Upper lobe of left lung (tissue), 6 donors: ENCODE measurements around the gene SELENOM. TPM values are rescaled to one million over a fixed set of nuclear protein-coding genes. Genes with fewer than 3 reads are reported as not detected.
A peak's percentile ranks its signal among the peaks of the same experiment; 100 is the strongest.

Experiments
- ATAC-seq, 2 donors: fragments of 200-7000 bp; cut with Tn5 transposase; one replicate each; pipeline ENCODE4 v1.9.1; 2022; ENCODE audit warnings: mild to moderate bottlenecking in 2 of 2, moderate library complexity in 2 of 2; ENCODE audit not compliant: low FRiP score in 2 of 2
- DNase-seq, 2 donors: peaks; one replicate each; pipeline ENCODE4 v3.0.0-alpha.2; 2019 to 2020
- H3K27ac ChIP-seq, 4 donors: fragments of 200-600 bp; sonication (generic); one replicate each; pipeline ENCODE4 v1.5.1; 2016 to 2019
- H3K27me3 ChIP-seq, 4 donors: fragments of 200-600 bp; sonication (generic); one replicate each; pipeline ENCODE4 v1.5.1; 2017 to 2019
- H3K36me3 ChIP-seq, 4 donors: fragments of 200-600 bp; sonication (generic); one replicate each; pipeline ENCODE4 v1.5.1; 2016 to 2019
- H3K4me1 ChIP-seq, 4 donors: fragments of 200-600 bp; sonication (generic); one replicate each; pipeline ENCODE4 v1.5.1; 2018 to 2019
- H3K4me3 ChIP-seq, 4 donors: fragments of 200-600 bp; sonication (generic); one replicate each; pipeline ENCODE4 v1.5.1; 2017 to 2019; ENCODE audit warnings: mild to moderate bottlenecking in 2 of 4, moderate library complexity in 1 of 4
- H3K9me3 ChIP-seq, 4 donors: fragments of 200-600 bp; sonication (generic); one replicate each; pipeline ENCODE4 v1.5.1; 2018 to 2019
- EP300 ChIP-seq, 4 donors: sonication (generic); formaldehyde crosslinking; IDR thresholded peaks; one replicate each; pipeline ENCODE4 v1.5.1; 2017; ENCODE audit warnings: antibody characterized with exemption in 4 of 4, control low read depth in 2 of 4
- POLR2A ChIP-seq, 4 donors: fragments of 450-650 bp; IDR thresholded peaks; one replicate each; pipeline ENCODE4 v1.5.1; 2016 to 2017; ENCODE audit warnings: antibody characterized with exemption in 4 of 4, mild to moderate bottlenecking in 2 of 4
- POLR2AphosphoS5 ChIP-seq, 2 donors: sonication (generic); formaldehyde crosslinking; IDR thresholded peaks; one replicate each; pipeline ENCODE4 v1.5.1; 2017; ENCODE audit warnings: antibody characterized with exemption in 2 of 2
- WGBS, 2 donors: methylation state at CpG; one replicate each; pipeline ENCODE4 v1.1.5; 2017 to 2018; 5-methylcytosine and 5-hydroxymethylcytosine counted together
- total RNA-seq, 6 donors: library from RNA; depleted of rRNA in 4 of 6; stranded (reverse); fragments of >200 nt in 4 of 6; gene quantifications; one replicate each; pipeline versions ENCODE4 v1.1.0 to v1.2.1, GENCODE V29; 2016 to 2021
- TF ChIP-seq, protein P1 (sequence below), 6 experiments: fragments of 450-650 bp in 4 of 6; fragments of 200-600 bp in 2 of 6; sonication (generic) in 2 of 6; IDR thresholded peaks; one replicate each; pipeline ENCODE4 v1.5.1; 2016 to 2019; ENCODE audit warnings: antibody characterized with exemption in 6 of 6
- donor health status: DM: no; HTN: no; CAD: no; lungs with moderate emphysema.
- donor health status: DM: no; HTN: yes; CAD: no; lungs with severe emphysema.

The SELENOM gene
- total RNA-seq, 6 donors from 2014 or later: 51.3 to 154 (median 99.7) TPM

DNA sequence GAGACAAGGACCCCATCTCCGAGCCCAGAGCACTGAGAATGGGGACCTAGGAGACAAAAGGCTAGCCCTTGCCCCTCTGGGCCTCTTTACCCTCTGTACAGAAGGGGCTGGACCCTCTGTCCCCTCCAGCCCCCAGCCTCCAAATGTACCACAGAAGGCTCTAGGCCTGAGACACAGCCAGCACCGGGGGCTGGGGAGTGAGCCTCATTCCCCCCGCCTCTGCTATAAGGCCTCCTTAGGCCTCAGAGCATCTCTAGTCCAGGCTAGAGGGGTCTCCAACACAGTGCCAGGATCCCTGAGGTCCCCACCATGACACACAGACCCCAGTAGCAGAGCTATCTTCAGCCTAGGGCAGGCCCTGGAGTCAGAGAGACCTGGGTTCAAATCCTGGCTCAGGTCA lies 21.4 kb downstream of the SELENOM start:
- WGBS, 2 donors: 92 to 100% methylated on average over 2 to 3 of the region's 3 CpGs
- no peak for ATAC-seq
- DNase-seq: no peak
- TF ChIP-seq POLR2AphosphoS5 (IDR thresholded peaks at IDR 0.05) (no peak), POLR2A (IDR thresholded peaks at IDR 0.05) (no peak), EP300 (IDR thresholded peaks at IDR 0.05) (no peak)
- TF ChIP-seq, protein P1, sequence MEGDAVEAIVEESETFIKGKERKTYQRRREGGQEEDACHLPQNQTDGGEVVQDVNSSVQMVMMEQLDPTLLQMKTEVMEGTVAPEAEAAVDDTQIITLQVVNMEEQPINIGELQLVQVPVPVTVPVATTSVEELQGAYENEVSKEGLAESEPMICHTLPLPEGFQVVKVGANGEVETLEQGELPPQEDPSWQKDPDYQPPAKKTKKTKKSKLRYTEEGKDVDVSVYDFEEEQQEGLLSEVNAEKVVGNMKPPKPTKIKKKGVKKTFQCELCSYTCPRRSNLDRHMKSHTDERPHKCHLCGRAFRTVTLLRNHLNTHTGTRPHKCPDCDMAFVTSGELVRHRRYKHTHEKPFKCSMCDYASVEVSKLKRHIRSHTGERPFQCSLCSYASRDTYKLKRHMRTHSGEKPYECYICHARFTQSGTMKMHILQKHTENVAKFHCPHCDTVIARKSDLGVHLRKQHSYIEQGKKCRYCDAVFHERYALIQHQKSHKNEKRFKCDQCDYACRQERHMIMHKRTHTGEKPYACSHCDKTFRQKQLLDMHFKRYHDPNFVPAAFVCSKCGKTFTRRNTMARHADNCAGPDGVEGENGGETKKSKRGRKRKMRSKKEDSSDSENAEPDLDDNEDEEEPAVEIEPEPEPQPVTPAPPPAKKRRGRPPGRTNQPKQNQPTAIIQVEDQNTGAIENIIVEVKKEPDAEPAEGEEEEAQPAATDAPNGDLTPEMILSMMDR (IDR thresholded peaks at IDR 0.05): no peak
- Histone ChIP-seq H3K36me3 (peaks cover 2 to 38% (median 24%) of the 10 kb centered on the region in 4 donors), H3K4me1 (peaks cover 37 to 51% (median 44%) of the 10 kb centered on the region in 4 donors), H3K9me3 (no peaks in the 10 kb centered on the region), H3K27ac (peak overlapping the region; percentile 90 to 97 (median 94)), H3K4me3 (peak overlapping the region in 1 of 4 donors; percentile 93), H3K27me3 (no peaks in the 10 kb centered on the region)

DNA sequence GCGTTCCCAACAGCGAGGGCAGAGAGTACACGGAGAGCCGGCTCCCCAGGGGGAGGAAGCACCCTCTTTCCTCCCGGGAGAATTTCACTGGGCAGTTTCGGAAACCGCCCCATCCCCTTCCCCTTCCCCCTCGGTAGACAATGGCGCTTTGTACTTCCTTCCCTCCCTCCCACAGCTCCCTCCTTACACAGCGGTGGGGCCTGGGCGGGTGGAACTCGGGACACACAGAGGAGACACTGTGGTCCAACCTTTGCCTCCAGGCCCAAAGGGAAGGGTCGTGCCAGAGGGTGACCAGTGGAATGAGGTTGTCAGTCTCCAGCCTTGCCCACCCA lies 21.9 kb downstream of the SELENOM start:
- Histone ChIP-seq H3K9me3 (no peaks in the 10 kb centered on the region), H3K4me3 (peak overlapping the region; percentile 68 to 93 (median 86)), H3K4me1 (peaks cover 38 to 55% (median 46%) of the 10 kb centered on the region in 4 donors), H3K36me3 (peaks cover 2 to 33% (median 20%) of the 10 kb centered on the region in 4 donors), H3K27me3 (no peaks in the 10 kb centered on the region), H3K27ac (peak overlapping the region; percentile 90 to 97 (median 94))
- no peak for TF ChIP-seq POLR2A (IDR thresholded peaks at IDR 0.05)
- TF ChIP-seq, protein P1 (IDR thresholded peaks at IDR 0.05): peak in 1 of 6 experiments; percentile 15
- no peak for DNase-seq
- ATAC-seq: peak in 1 of 2 donors; percentile 0
- WGBS, 2 donors: 10% methylated on average over 10 to 13 of the region's 13 CpGs

DNA sequence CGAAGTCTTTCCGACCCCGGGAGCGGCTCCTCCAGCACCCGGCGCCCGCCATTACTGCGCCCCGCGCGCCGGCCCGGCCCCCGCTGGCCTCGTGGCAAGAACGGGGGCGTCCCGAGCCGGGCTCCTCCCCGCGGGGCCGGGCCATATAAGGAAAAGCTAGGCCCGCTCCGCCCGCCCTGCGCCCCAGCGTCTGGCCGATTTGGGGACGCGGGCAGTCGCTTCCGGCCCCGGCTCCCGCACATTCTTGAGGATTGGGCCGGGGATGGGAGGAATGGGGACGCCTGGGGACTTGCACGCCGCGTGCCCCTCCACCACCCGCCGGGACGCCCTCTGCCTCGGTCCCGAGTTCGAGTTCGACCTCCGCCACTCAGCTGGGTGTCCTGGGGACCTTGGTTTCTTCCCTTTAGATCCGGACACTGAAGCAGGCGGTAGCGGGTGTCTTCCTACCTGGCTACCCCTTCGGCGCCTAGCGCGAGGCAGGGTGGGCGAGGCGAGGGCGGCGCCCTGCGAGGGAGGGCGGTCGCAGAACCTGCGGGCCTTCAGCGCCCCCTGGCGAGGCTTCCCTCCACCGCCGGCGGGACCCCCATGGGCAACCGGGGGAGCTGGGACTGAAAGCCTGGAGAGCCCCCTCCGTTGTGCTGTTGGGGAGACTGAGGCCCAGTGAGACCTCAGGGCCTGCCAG lies 22.4 kb downstream of the SELENOM start:
- H3K36me3 ChIP-seq: peaks cover 0 to 28% (median 17%) of the 10 kb centered on the region in 4 donors
- H3K9me3 ChIP-seq: no peaks in the 10 kb centered on the region
- H3K27me3 ChIP-seq: no peaks in the 10 kb centered on the region
- ATAC-seq: peak; percentile 80 to 92
- H3K4me1 ChIP-seq: peaks cover 41 to 60% (median 48%) of the 10 kb centered on the region in 4 donors
- peak overlapping the region; percentile 68 to 93 (median 86) for H3K4me3 ChIP-seq
- H3K27ac ChIP-seq: peak overlapping the region; percentile 90 to 97 (median 94)
- TF ChIP-seq POLR2AphosphoS5 (IDR thresholded peaks at IDR 0.05) (peak; percentile 52 to 55), POLR2A (IDR thresholded peaks at IDR 0.05) (peak in 3 of 4 donors; percentile 62 to 81 (median 64)), EP300 (IDR thresholded peaks at IDR 0.05) (no peak)
- TF ChIP-seq, protein P1 (IDR thresholded peaks at IDR 0.05): peak; percentile 89 to 95 (median 94)
- DNase-seq: peak; percentile 94 to 98
- 1 to 2% methylated on average over 12 to 32 of the region's 69 CpGs for WGBS, 2 donors

DNA sequence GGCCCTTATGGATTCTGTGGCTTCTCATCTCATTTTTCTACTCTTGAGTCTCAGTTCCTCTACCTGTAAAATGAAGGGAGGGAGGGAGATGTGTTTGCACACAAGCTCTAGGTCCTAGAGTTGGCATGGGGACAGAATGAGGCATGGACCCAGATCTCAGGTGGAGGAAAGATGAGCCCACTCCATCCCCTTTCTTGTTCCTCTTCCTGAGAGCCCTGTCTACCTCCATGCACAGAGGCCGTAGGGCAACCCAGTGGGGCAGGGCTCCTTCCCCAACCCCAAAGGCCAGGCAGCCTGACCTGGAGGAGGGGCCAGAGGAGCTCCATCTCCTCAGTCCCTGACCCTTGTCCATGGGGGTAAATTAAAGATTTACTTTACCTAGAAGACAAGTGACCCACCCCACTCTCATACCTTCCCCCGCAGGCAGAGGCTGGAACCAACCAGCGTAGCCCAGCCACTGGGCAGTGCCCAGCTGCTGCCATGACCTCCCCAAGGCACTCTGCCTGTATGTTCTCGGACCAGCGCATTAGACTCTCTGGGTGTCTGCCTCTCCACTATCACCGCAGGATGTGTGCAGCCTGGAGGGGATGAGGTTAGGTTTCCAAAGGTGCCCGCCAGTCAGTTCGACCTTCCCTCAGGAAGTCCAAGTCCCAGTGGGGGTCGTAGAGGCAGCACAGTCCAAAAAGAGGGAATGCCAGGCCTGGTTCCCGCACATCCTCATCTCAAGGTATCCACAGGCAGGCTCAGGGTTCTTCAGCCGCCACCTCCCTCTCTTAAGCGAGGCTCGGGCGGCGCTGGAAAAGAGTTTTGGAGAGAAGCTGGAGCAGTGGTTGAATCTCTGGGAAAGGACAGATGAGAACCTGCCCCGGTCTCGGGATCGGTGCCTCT lies 23.2 kb downstream of the SELENOM start:
- H3K9me3 ChIP-seq: no peaks in the 10 kb centered on the region
- peaks cover 43 to 60% (median 47%) of the 10 kb centered on the region in 4 donors for H3K4me1 ChIP-seq
- TF ChIP-seq EP300 (IDR thresholded peaks at IDR 0.05) (no peak), POLR2AphosphoS5 (IDR thresholded peaks at IDR 0.05) (no peak), POLR2A (IDR thresholded peaks at IDR 0.05) (no peak)
- TF ChIP-seq, protein P1 (IDR thresholded peaks at IDR 0.05): no peak
- WGBS, 2 donors: 18% methylated on average over 11 to 18 of the region's 18 CpGs
- H3K27ac ChIP-seq: peak overlapping the region; percentile 90 to 97 (median 94)
- DNase-seq (no peak), ATAC-seq (peak in 1 of 2 donors; percentile 0)
- no peaks in the 10 kb centered on the region for H3K27me3 ChIP-seq
- peaks cover 0 to 20% (median 13%) of the 10 kb centered on the region in 4 donors for H3K36me3 ChIP-seq
- H3K4me3 ChIP-seq: peak overlapping the region; percentile 68 to 93 (median 86)
